ENCODE data around the gene ALDH4A1. TPM values are rescaled to one million over a fixed set of nuclear protein-coding genes. Genes with fewer than 3 reads are reported as not detected.

The ALDH4A1 gene
- 8.8 and 12.4 TPM in 2 replicates for total RNA-seq

GRCh38 chr1:18902523-18903290 lies at the start of gene ALDH4A1:
ALDH4A1 (minus strand) TSS chr1:18902555; CDS start chr1:18902523, 32 bp downstream.

GRCh38 chr1:18859560-18859959 lies 42.8 kb downstream of the ALDH4A1 start, which contains the start of gene TAS1R2:
TAS1R2 (minus strand) TSS chr1:18859660; CDS start chr1:18859660, 0 bp downstream.

Small RNA genes within 50 kb of the gene (small RNA-seq; reads per million reads assigned to genes)
- gene MIR1290 (not detected), gene MIR4695 (not detected)

Other genes with a start within 250 kb of the ALDH4A1 start
- gene TAS1R2, start 42.9 kb downstream of the ALDH4A1 start, total RNA-seq = not detected in 2 replicates
- gene IFFO2, start 54.1 kb upstream of the ALDH4A1 start, total RNA-seq = 23.8 and 35.3 TPM in 2 replicates